Stimulated activated CD8-positive, alpha-beta memory T cell treated with anti-CD3 and anti-CD28 coated beads, Interleukin-4, amount 100 ng/mL, for 4 hours (primary cell): ENCODE data around the gene HNF4A.

ENCODE experiments used
- DNase-seq, 2 donors: peaks; one replicate each; pipeline ENCODE4 v3.0.0-alpha.2; 2020; ENCODE audit warnings: low read depth in 2 of 2, low spot score in 1 of 2

HNF4A gene

DNA sequence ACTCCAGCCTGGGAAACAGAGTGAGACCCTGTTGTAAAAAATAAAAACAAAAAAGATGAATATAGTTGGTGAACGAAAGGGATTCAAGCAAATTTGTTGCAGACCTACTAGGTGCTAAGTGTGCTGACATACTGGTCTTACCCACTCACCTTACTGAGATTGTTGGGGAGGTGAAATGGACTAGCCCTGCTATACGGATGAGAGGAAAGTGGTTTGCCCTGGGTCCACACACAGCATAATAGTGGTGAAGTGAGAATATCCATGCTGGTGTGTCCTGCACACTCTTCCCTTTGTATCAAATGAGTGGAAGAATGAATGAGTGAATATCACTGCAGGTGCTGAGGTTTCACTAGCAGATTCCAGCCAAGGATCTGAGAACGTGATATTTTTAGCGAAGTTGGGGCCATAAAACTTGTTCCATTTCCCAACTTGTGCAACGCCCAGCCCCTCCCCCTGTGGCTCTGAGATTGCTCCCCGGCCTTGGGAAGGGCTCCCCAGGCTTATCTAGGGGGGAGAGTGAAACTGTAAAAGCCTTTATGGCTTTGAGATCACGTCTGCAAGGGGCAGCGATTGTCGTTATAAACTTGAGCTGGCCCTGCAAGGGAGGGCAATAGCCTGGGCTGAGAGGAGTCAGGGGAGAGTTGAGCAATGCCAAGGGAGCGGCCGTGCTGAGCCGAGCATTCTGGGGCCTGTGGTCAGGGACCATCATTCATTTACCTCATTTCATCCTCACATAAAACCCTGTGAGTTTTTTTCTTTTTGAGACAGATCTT lies 87.0 kb downstream of the HNF4A start:
- no peak for DNase-seq

- DNase-seq, result no peak
Observed at GRCh38 chr20:44445742-44446710, 90.5 kb downstream of the HNF4A start.

GRCh38 chr20:44447827-44448419 lies 92.4 kb downstream of the HNF4A start:
- no peak for DNase-seq

GRCh38 chr20:44448753-44449546 lies 93.5 kb downstream of the HNF4A start:
- DNase-seq, result no peak

DNA sequence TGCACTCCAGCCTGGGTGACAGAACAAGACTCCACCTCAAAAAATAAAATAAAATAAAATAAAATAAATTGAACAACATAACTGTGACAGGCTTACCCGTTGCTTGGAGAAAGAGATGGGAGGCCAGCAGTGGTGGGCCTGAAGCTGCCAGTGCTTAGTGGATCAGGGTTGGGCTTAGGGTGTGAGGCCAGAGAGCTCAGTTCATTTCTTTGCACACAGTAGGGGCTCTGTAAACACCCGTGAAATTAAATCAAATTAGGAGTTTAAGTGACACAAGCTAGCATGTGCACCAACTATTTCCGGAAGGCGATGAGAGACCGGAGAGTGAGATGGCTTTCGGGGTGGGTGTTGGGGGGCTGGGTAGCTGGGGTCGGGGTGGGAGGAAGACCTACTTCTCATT lies 94.4 kb downstream of the HNF4A start:
- DNase-seq, result no peak

DNA sequence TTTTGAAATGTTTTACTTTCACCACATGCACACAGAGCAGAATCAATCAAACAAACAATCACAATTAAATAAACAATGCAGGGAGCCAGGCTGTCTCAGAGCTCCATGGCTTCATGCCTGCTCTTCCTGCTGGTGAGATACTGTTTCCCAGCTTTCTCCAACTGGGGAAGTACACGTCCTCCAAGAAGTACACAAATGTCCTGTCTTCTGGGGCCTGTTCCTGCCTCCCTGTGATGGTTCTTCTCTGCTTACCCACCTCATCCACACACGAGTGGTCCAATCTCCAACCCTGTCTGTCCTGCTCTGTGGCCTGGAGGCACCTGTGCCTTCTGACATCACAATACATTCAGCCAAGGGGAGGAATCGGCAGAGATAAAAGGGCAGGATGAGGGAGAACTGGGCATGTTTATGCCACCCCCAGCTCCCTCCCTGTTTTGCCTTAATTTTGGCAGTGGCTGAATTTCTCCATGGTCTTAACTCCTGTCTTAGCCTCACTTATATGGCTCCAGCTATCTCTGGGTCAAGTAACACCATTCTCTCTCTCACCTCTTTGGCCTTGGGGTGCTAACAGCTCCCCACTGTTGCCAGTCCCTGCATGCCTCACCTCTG lies 94.9 kb downstream of the HNF4A start:
- no peak for DNase-seq

GRCh38 chr20:44450903-44451450 lies 95.5 kb downstream of the HNF4A start:
- no peak for DNase-seq

GRCh38 chr20:44454306-44454963 lies 98.9 kb downstream of the HNF4A start:
- no peak for DNase-seq

- no peak for DNase-seq
Observed at GRCh38 chr20:44455126-44455525, 99.6 kb downstream of the HNF4A start.

GRCh38 chr20:44456611-44457010 lies 101.1 kb downstream of the HNF4A start:
- no peak for DNase-seq

DNA sequence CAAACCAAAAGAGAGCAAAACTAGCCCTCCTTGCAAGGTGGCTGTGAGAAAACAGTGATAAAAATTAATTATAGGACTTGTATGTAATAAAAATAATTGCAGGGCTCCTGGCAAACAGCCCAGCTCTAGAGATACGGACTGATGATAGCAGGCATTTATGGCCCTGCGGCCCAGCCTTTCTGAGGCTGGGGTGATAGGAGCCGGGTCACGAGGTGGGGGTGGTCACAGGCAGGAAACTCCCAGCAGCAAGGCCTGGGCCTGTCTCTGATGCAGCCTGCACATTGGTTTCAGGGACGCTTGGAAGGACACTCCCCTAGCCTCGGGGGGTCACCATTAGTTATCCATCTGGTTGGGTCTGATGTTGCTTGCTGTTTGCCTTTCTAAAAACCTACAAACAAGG lies 101.5 kb downstream of the HNF4A start:
- DNase-seq, result no peak

DNA sequence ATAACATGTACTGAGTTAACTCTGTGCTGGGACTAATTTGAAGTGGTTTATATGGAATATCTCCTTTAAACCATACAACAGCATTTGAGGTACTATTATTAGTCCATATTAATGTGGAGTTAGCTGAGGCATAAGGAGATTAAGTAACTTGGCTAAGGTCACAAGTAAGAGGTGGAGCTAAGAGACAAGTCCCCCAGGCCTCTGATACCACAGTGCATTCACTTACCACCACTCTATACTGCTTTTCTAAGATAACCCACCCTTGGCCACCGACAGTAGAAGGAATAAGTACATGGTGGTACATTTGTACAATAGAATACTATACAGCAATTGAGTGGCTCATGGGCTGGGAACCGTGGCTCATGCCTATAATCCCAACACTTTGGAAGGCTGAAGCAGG lies 103.8 kb downstream of the HNF4A start:
- DNase-seq, result no peak

DNA sequence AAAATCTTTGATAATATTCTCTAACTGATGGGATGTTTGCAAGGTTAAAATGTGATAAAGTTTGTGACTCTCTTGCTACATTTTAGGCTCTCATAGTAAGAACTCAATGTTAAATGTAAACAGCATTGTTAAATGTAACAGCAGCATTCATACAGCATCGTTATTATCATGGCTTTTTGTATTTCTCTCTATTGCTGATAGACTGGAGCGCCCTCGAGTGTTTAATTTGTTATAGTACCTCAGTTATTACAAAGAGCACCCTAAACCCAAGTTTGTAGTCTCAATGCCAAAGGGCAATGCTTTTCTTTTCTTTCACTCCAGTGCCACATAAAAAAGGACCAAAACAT lies 105.3 kb downstream of the HNF4A start:
- no peak for DNase-seq

GRCh38 chr20:44461142-44461802 lies 105.8 kb downstream of the HNF4A start:
- no peak for DNase-seq

DNA sequence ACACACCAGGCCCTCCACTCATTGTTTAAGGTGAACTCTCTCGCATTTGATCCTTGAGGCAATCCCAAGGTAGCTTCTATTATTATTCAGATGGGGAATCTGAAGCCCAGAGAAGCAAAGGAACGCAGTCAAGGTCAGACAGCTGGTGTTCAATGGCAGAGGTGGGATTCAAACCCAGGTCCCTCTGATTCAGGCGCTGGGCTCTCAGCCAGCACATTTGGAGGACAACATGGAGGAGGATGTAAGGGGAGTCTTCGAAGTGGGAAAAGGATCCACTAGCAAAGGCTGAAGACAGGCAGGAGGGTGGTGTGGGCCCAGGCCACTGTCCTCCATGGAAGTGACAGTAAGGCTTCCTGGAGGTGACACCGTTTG lies 106.3 kb downstream of the HNF4A start:
- DNase-seq, result no peak

- no peak for DNase-seq
Observed at GRCh38 chr20:44463466-44463865, 108.0 kb downstream of the HNF4A start.

GRCh38 chr20:44464514-44464913 lies 109.0 kb downstream of the HNF4A start:
- no peak for DNase-seq

- no peak for DNase-seq
Observed at GRCh38 chr20:44465001-44465560, 109.6 kb downstream of the HNF4A start.

GRCh38 chr20:44467289-44467883 lies 111.9 kb downstream of the HNF4A start:
- DNase-seq, result no peak
